ENCODE data around the gene EPHB1.

The EPHB1 gene

GRCh38 chr3:135226057-135226456 lies 431.0 kb downstream of the EPHB1 start:
- TF ChIP-seq TAF1 (IDR thresholded peaks at IDR 0.05; ENCODE audit: borderline replicate concordance, insufficient read depth, low read length) (no peak), SIN3A (IDR thresholded peaks at IDR 0.05; ENCODE audit: borderline replicate concordance, insufficient read depth, low read length) (no peak), POLR2AphosphoS5 (IDR thresholded peaks at IDR 0.05; ENCODE audit: low read depth, low read length) (no peak), FOXP2 (optimal IDR thresholded peaks at IDR 0.05; ENCODE audit: borderline replicate concordance, extremely low read depth, extremely low read length, insufficient read depth) (no peak)
- TF ChIP-seq, protein P1, sequence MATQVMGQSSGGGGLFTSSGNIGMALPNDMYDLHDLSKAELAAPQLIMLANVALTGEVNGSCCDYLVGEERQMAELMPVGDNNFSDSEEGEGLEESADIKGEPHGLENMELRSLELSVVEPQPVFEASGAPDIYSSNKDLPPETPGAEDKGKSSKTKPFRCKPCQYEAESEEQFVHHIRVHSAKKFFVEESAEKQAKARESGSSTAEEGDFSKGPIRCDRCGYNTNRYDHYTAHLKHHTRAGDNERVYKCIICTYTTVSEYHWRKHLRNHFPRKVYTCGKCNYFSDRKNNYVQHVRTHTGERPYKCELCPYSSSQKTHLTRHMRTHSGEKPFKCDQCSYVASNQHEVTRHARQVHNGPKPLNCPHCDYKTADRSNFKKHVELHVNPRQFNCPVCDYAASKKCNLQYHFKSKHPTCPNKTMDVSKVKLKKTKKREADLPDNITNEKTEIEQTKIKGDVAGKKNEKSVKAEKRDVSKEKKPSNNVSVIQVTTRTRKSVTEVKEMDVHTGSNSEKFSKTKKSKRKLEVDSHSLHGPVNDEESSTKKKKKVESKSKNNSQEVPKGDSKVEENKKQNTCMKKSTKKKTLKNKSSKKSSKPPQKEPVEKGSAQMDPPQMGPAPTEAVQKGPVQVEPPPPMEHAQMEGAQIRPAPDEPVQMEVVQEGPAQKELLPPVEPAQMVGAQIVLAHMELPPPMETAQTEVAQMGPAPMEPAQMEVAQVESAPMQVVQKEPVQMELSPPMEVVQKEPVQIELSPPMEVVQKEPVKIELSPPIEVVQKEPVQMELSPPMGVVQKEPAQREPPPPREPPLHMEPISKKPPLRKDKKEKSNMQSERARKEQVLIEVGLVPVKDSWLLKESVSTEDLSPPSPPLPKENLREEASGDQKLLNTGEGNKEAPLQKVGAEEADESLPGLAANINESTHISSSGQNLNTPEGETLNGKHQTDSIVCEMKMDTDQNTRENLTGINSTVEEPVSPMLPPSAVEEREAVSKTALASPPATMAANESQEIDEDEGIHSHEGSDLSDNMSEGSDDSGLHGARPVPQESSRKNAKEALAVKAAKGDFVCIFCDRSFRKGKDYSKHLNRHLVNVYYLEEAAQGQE (IDR thresholded peaks at IDR 0.05; ENCODE audit: insufficient read depth in 1 of 2, low read depth in 2 of 2, low read length in 2 of 2): no peak

GRCh38 chr3:135228201-135228600 lies 433.1 kb downstream of the EPHB1 start:
- TF ChIP-seq TAF1 (IDR thresholded peaks at IDR 0.05; ENCODE audit: borderline replicate concordance, insufficient read depth, low read length): no peak
- no peak for TF ChIP-seq FOXP2 (optimal IDR thresholded peaks at IDR 0.05; ENCODE audit: borderline replicate concordance, extremely low read depth, extremely low read length, insufficient read depth)
- TF ChIP-seq POLR2AphosphoS5 (IDR thresholded peaks at IDR 0.05; ENCODE audit: low read depth, low read length): no peak
- no peak for TF ChIP-seq SIN3A (IDR thresholded peaks at IDR 0.05; ENCODE audit: borderline replicate concordance, insufficient read depth, low read length)
- TF ChIP-seq, protein P1 (IDR thresholded peaks at IDR 0.05; ENCODE audit: insufficient read depth in 1 of 2, low read depth in 2 of 2, low read length in 2 of 2): no peak

DNA sequence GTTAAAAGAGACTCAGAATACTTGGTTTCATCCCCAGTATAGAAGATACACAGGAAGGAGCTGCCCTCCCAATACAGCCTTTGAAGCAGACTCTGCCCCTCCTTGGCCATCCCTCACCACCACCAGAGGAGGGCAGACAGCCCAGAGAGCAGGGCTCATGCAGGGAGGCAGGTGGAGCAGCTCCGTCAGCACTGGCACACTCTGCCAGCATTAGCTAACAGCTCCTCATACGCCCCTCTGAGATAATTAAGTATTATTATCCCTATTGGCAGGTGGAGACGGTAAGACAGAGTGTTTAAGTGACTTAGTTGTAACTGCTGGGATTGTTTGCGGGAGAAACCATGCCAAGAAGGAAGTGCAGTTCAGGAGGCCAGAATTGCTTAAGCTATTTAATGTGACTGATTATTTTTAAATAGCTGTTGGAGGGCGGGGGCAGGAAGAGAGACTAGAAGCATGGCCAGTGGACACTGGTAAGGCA lies 434.0 kb downstream of the EPHB1 start:
- TF ChIP-seq SIN3A (IDR thresholded peaks at IDR 0.05; ENCODE audit: borderline replicate concordance, insufficient read depth, low read length) (no peak), FOXP2 (optimal IDR thresholded peaks at IDR 0.05; ENCODE audit: borderline replicate concordance, extremely low read depth, extremely low read length, insufficient read depth) (no peak), POLR2AphosphoS5 (IDR thresholded peaks at IDR 0.05; ENCODE audit: low read depth, low read length) (no peak), TAF1 (IDR thresholded peaks at IDR 0.05; ENCODE audit: borderline replicate concordance, insufficient read depth, low read length) (no peak)
- TF ChIP-seq, protein P1 (IDR thresholded peaks at IDR 0.05; ENCODE audit: insufficient read depth in 1 of 2, low read depth in 2 of 2, low read length in 2 of 2): no peak

DNA sequence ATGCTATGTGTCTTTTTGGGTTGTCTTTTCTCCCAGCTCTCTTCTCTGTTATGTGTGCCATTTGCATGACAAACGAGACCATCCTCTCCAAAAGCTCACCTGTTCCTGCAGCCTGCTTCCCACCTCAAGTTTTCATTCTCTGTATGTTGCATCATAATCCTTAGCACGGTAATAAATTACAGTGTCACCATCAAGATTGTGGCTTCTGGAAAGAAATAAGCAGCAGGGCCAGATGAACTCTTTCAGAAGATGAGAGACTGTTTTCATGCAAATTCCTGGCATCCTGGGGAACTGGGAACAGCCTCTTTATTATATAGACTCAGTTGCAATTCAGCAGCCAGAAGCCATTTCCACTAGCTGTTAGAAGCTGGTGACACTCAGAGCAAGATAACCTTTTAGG lies 436.7 kb downstream of the EPHB1 start:
- TF ChIP-seq FOXP2 (optimal IDR thresholded peaks at IDR 0.05; ENCODE audit: borderline replicate concordance, extremely low read depth, extremely low read length, insufficient read depth): no peak
- no peak for TF ChIP-seq SIN3A (IDR thresholded peaks at IDR 0.05; ENCODE audit: borderline replicate concordance, insufficient read depth, low read length)
- no peak for TF ChIP-seq POLR2AphosphoS5 (IDR thresholded peaks at IDR 0.05; ENCODE audit: low read depth, low read length)
- TF ChIP-seq TAF1 (IDR thresholded peaks at IDR 0.05; ENCODE audit: borderline replicate concordance, insufficient read depth, low read length): no peak

DNA sequence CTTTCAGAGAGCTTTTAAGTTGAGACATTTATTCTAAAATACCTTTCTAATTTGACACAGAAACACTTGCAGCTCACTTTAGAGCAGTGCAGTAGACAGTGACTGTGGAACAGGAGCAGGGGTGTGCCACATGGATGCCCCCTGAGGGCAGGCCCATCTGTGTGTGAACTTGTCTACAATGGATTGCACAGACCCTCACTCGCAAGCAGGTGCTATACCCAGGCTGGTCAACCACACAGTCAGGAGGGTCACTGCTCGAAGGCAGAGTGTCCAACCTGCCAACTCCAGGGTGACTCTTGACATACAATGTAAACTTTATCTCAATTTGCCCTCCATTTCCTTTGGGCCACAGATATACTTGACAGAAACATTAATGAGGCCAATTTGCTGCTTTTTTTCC lies 437.2 kb downstream of the EPHB1 start:
- TF ChIP-seq TAF1 (IDR thresholded peaks at IDR 0.05; ENCODE audit: borderline replicate concordance, insufficient read depth, low read length) (no peak), SIN3A (IDR thresholded peaks at IDR 0.05; ENCODE audit: borderline replicate concordance, insufficient read depth, low read length) (no peak), FOXP2 (optimal IDR thresholded peaks at IDR 0.05; ENCODE audit: borderline replicate concordance, extremely low read depth, extremely low read length, insufficient read depth) (no peak), POLR2AphosphoS5 (IDR thresholded peaks at IDR 0.05; ENCODE audit: low read depth, low read length) (no peak)
- TF ChIP-seq, protein P1 (IDR thresholded peaks at IDR 0.05; ENCODE audit: insufficient read depth in 1 of 2, low read depth in 2 of 2, low read length in 2 of 2): no peak

All from PFSK-1 (cell line).